ENCODE results near the gene AFF1.

The AFF1 gene

DNA sequence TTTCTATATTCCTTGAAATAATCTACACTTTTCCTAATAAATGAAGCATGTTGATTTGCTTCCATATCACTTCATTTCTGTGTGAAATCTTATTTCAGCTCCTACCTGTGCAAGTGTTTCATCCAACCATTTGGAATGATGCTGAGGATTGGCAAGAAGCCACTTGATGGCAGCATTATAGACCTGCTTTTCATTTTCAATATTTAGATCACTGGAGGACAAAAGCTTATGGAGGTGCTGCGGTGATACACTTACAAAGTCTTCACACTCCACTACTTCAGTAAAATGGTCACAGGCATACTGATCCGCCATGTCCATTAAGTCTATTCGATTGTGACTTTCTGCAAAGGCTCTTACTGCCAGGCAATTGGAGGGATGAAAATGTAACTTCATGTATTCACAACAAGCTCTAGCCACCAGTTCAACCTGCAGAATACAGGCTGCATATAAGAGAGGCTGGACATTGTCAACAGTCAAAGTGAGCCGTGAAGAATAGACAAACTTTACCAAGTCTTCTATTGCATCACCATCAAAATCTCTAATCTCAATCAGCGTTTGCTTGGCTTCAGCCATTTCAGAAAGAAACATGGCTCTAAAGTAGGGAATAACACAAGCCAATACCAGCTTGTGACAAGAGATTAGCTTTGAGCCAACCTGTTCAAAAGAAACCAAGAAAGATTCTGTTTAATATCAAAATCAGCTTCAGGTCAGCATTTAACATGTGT is 250.5 kb downstream of the AFF1 start:
- no peak for DNase-seq

DNA sequence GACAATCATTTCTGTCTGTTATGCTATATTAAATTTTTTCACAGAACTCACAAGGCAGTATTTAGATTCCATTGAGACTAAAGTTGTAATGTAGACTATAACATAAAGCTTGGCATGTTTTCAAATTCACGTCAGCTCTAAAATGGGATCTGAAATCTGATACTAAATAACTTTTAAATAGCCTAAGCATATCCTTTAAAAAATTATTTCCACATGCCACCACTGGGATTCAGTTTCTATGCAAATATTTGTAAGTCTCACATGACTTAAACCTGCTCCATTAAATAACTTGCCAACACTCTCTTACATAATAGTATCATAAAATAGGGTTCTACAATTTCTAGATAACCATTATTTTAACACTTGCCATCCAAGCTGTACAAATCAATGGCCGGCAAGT is 253.2 kb downstream of the AFF1 start:
- peak; percentile 14 for DNase-seq

DNA sequence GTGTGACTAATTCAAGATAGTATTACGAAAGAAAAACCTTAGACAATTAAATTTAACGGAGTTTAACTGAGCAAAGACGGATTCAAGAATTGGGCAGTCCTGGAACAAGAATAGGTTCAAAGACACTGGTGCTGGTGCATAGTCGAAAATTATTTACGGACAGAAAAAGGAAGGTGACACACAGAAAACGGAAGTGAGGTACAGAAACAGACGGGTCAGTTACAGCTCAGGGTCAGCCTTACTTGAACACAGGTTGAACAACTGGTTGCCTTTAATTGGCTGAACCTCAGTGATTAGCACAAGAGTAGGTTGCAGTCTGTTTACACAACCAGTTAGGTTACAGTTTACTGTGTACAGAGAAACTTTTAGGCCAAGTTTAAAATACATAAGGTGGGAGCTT is 254.1 kb downstream of the AFF1 start:
- no peak for DNase-seq

Data from NCI-H2171 (cell line).